Neural progenitor cell (in vitro differentiated cells): ENCODE measurements around the gene CD200R1L. TPM values are rescaled to one million over a fixed set of nuclear protein-coding genes. Genes with fewer than 3 reads are reported as not detected.
A peak's percentile ranks its signal among the peaks of the same experiment; 100 is the strongest.

Source experiments
- DNase-seq: peaks from one replicate; pipeline ENCODE4 v3.0.0-alpha.2; 2016; ENCODE audit warnings: low spot score
- H2AFZ ChIP-seq: fragments of 200-600 bp; sonication (generic); replicated peaks from 2 replicates; pipeline ENCODE4 v1.6.1; 2016; ENCODE audit warnings: antibody characterized with exemption
- H3F3A ChIP-seq: fragments of 200-600 bp; sonication (generic); 2 replicates; pipeline ENCODE4 v1.6.1; 2016; ENCODE audit warnings: antibody characterized with exemption, low read depth
- H3K27ac ChIP-seq: fragments of 200-600 bp; sonication (generic); 2 replicates; pipeline ENCODE4 v1.5.1; 2016; ENCODE audit warnings: mild to moderate bottlenecking
- H3K27me3 ChIP-seq: fragments of 200-600 bp; sonication (generic); 2 replicates; pipeline ENCODE4 v1.6.1; 2016; ENCODE audit warnings: mild to moderate bottlenecking, moderate library complexity
- H3K36me3 ChIP-seq: fragments of 200-600 bp; sonication (generic); 2 replicates; pipeline ENCODE4 v1.5.1; 2016
- H3K4me1 ChIP-seq: fragments of 200-600 bp; sonication (generic); 2 replicates; pipeline ENCODE4 v1.6.1; 2016; ENCODE audit warnings: mixed run types
- H3K4me2 ChIP-seq: fragments of 200-600 bp; sonication (generic); 2 replicates; pipeline ENCODE4 v1.6.1; 2016
- H3K4me3 ChIP-seq: fragments of 200-600 bp; sonication (generic); 2 replicates; pipeline ENCODE4 v1.5.1; 2016
- H3K79me2 ChIP-seq: fragments of 200-600 bp; sonication (generic); 2 replicates; pipeline ENCODE4 v1.6.1; 2016; ENCODE audit warnings: low read depth
- H3K9ac ChIP-seq: fragments of 200-600 bp; sonication (generic); 2 replicates; pipeline ENCODE4 v1.6.1; 2016
- H3K9me3 ChIP-seq: fragments of 200-600 bp; sonication (generic); 2 replicates; pipeline ENCODE4 v1.5.1; 2016; ENCODE audit warnings: low read depth
- H4K20me1 ChIP-seq: fragments of 200-600 bp; sonication (generic); 2 replicates; pipeline ENCODE4 v1.6.1; 2016; ENCODE audit warnings: low read depth
- H3K27ac Mint-ChIP-seq: 3 replicates; pipeline ENCODE4 v1.8.0; 2021; ENCODE audit warnings: mixed read lengths
- H3K27me3 Mint-ChIP-seq: 2 replicates; pipeline ENCODE4 v1.8.0; 2022; ENCODE audit warnings: low read depth, mild to moderate bottlenecking, inconsistent platforms, moderate library complexity, mixed read lengths; ENCODE audit not compliant: insufficient read depth
- H3K36me3 Mint-ChIP-seq: 3 replicates; pipeline ENCODE4 v1.8.0; 2021; ENCODE audit warnings: mixed read lengths
- H3K4me1 Mint-ChIP-seq: 3 replicates; pipeline ENCODE4 v1.8.0; 2021; ENCODE audit warnings: mixed read lengths
- H3K4me3 Mint-ChIP-seq: 3 replicates; pipeline ENCODE4 v1.8.0; 2021; ENCODE audit warnings: mild to moderate bottlenecking, moderate library complexity, mixed read lengths
- H3K9me3 Mint-ChIP-seq: 3 replicates; pipeline ENCODE4 v1.8.0; 2020; ENCODE audit warnings: mixed read lengths
- EZH2 ChIP-seq: fragments of 200-600 bp; sonication (generic); IDR thresholded peaks from 2 replicates; pipeline ENCODE4 v1.6.1; 2017; ENCODE audit warnings: antibody characterized with exemption, mild to moderate bottlenecking, moderate library complexity
- EZH2phosphoT487 ChIP-seq: fragments of 200-600 bp; sonication (generic); IDR thresholded peaks from 2 replicates; pipeline ENCODE4 v1.6.1; 2017; ENCODE audit warnings: antibody characterized with exemption
- total RNA-seq: library from RNA; depleted of rRNA; stranded (reverse); fragments of >200 nt; gene quantifications from 2 replicates; pipeline ENCODE4 v1.2.3, GENCODE V29; 2015; ENCODE audit warnings: low replicate concordance
- TF ChIP-seq, protein P1 (sequence below): fragments of 200-600 bp; sonication (generic); IDR thresholded peaks from 2 replicates; pipeline ENCODE4 v1.5.1; 2017; ENCODE audit warnings: antibody characterized with exemption, mild to moderate bottlenecking

The CD200R1L gene
- total RNA-seq, 1 donor from 2014 or later, result not detected

DNA sequence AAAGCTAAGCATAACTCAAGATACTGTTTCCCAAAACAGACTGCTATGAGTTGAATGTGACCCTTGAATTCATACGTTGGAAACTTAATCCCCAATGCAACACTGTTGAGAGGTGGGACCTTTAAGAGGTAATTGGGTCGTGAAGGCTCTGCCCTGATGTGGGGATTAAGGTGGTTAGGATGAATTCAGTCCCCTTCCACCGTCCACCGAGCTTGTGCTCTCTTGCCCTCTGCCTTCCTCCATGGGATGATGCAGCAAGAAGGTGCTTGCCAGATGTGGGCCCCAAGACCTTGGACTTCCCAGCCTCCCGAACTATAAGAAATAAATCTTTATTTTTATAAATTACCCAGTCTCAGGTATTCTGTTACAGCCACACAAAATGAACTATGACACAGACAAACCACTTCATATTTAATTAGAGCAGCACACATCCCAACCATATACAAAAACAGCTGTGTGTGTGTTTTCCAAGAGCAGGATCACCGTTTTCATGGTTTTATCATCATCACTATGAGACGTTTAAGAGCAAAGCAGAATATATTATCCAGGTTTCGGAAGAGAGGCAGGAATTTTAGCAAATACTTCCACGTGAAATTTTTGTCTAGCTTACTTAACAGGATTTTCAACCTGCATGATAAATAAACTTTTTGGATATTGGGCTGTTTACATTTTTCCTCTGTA, 61.2 kb downstream of the CD200R1L start:
- Mint-ChIP-seq H3K9me3 (peaks cover 10% of the 10 kb centered on the region), H3K27ac (no peak overlapping the region)
- no peak overlapping the region for H3K27ac ChIP-seq

DNA sequence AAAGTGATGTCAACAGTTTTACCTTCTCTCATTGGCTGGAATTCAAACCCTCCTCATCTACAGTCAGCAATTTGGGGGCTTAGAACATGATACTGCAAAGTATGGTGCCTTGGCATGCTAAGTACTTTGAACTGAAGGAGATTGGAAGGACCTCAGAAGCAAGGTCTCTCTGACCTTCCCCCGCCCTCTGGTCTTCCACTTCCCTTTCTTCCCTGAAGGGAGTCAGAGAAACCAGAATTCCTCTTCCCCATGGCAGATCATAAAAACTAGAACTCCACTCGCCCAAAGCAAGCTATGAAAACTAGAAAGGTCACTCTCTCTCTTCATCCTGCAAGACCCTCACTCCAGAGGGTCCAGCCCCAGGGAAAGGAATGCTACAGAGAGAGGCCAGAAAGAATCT, 64.2 kb downstream of the CD200R1L start:
- Mint-ChIP-seq H3K4me1 (no peaks in the 10 kb centered on the region), H3K36me3 (no peaks in the 10 kb centered on the region), H3K4me3 (no peak overlapping the region), H3K9me3 (peaks cover 1% of the 10 kb centered on the region), H3K27me3 (no peaks in the 10 kb centered on the region), H3K27ac (no peak overlapping the region)
- no peak for TF ChIP-seq EZH2
- TF ChIP-seq, protein P1, sequence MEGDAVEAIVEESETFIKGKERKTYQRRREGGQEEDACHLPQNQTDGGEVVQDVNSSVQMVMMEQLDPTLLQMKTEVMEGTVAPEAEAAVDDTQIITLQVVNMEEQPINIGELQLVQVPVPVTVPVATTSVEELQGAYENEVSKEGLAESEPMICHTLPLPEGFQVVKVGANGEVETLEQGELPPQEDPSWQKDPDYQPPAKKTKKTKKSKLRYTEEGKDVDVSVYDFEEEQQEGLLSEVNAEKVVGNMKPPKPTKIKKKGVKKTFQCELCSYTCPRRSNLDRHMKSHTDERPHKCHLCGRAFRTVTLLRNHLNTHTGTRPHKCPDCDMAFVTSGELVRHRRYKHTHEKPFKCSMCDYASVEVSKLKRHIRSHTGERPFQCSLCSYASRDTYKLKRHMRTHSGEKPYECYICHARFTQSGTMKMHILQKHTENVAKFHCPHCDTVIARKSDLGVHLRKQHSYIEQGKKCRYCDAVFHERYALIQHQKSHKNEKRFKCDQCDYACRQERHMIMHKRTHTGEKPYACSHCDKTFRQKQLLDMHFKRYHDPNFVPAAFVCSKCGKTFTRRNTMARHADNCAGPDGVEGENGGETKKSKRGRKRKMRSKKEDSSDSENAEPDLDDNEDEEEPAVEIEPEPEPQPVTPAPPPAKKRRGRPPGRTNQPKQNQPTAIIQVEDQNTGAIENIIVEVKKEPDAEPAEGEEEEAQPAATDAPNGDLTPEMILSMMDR, result no peak
- TF ChIP-seq EZH2phosphoT487, result no peak
- no peak overlapping the region for H3K27ac ChIP-seq
- H3K79me2 ChIP-seq, result no peaks in the 10 kb centered on the region
- no peak overlapping the region for H3K4me2 ChIP-seq
- no peak for DNase-seq
- no peak overlapping the region for H3K4me3 ChIP-seq
- no peaks in the 10 kb centered on the region for H3K9me3 ChIP-seq
- H3K36me3 ChIP-seq, result no peaks in the 10 kb centered on the region
- no peaks in the 10 kb centered on the region for H3F3A ChIP-seq
- H4K20me1 ChIP-seq, result no peaks in the 10 kb centered on the region
- H3K27me3 ChIP-seq, result no peaks in the 10 kb centered on the region
- peak overlapping the region; percentile 8 for H2AFZ ChIP-seq
- no peaks in the 10 kb centered on the region for H3K4me1 ChIP-seq
- no peak overlapping the region for H3K9ac ChIP-seq

More for the DNA sequence above, 61.2 kb downstream of the CD200R1L start:
- H3K36me3 Mint-ChIP-seq, result no peaks in the 10 kb centered on the region
- Histone ChIP-seq H3K9me3 (no peaks in the 10 kb centered on the region), H3K27me3 (no peaks in the 10 kb centered on the region), H3K4me2 (no peak overlapping the region), H3K79me2 (no peaks in the 10 kb centered on the region), H3K4me3 (no peak overlapping the region), H3K36me3 (no peaks in the 10 kb centered on the region), H4K20me1 (no peaks in the 10 kb centered on the region), H3K9ac (no peak overlapping the region), H3K4me1 (no peaks in the 10 kb centered on the region), H2AFZ (no peak overlapping the region), H3F3A (no peaks in the 10 kb centered on the region)
- H3K27me3 Mint-ChIP-seq, result no peaks in the 10 kb centered on the region
- peaks cover under 1% of the 10 kb centered on the region for H3K4me1 Mint-ChIP-seq
- TF ChIP-seq EZH2phosphoT487 (no peak), EZH2 (no peak)
- TF ChIP-seq, protein P1, result no peak
- no peak overlapping the region for H3K4me3 Mint-ChIP-seq
- no peak for DNase-seq

DNA sequence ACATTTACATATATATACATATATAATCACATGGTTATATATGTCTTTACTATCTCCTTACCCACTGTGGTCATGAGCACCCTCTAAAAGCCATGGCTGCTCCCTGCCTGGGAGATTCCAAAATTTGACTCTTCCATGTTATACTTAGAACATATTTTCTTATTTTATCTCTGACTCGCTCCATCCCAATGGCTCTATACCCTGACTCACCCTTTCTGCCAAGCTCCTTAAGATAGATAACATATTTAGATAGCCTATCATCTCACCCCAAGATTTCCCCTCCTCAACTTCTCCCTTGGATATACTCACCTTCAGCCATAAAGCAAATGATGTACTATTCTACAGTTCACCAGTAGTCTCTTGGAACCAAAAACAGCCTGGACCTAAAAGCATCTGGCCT, 65.1 kb downstream of the CD200R1L start:
- no peaks in the 10 kb centered on the region for H3K9me3 ChIP-seq
- no peak overlapping the region for H2AFZ ChIP-seq
- H3K4me3 ChIP-seq, result no peak overlapping the region
- Mint-ChIP-seq H3K9me3 (no peaks in the 10 kb centered on the region), H3K4me1 (no peaks in the 10 kb centered on the region), H3K27me3 (no peaks in the 10 kb centered on the region), H3K27ac (no peak overlapping the region), H3K4me3 (no peak overlapping the region), H3K36me3 (no peaks in the 10 kb centered on the region)
- no peak overlapping the region for H3K27ac ChIP-seq
- H4K20me1 ChIP-seq, result no peaks in the 10 kb centered on the region
- H3F3A ChIP-seq, result no peaks in the 10 kb centered on the region
- H3K36me3 ChIP-seq, result no peaks in the 10 kb centered on the region
- no peak overlapping the region for H3K4me2 ChIP-seq
- H3K4me1 ChIP-seq, result no peaks in the 10 kb centered on the region
- no peaks in the 10 kb centered on the region for H3K79me2 ChIP-seq
- no peak for DNase-seq
- no peak overlapping the region for H3K9ac ChIP-seq
- no peaks in the 10 kb centered on the region for H3K27me3 ChIP-seq
- TF ChIP-seq EZH2 (no peak), EZH2phosphoT487 (no peak)
- TF ChIP-seq, protein P1, result no peak
